NCI-H187 (cell line): Measurements from ENCODE around the gene PLEKHA5.
"Not testable (repeated sequence)": the region's sequence is repeated elsewhere in the genome, so short reads cannot be mapped to it uniquely, and the experiment has no call there.

Experiments
- DNase-seq, 2 experiments: peaks; one replicate each; lab custom pipeline; 2025; lab: John Stamatoyannopoulos, UW

PLEKHA5 gene

GRCh38 chr12:19282133-19282699 lies 152.7 kb downstream of the PLEKHA5 start:
- no peak for DNase-seq

DNA sequence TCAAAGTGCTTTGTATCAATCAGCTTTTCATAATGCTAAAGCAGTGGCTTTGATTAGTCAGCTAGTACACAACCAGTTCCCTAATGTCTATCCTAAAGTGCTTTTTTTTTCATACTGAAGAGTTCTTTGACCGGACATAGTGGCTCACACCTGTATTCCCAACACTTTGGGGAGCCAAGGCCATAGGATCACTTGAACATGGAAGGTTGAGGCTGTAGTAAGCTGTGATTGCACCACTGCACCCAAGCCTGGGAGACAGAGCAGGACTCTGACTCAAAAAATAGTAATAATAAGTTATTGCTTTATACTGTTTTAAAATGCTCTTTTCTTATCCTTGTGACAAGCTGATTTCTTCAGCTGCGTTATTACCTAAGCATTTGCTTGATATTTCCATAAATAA lies 155.1 kb downstream of the PLEKHA5 start:
- no peak for DNase-seq

DNA sequence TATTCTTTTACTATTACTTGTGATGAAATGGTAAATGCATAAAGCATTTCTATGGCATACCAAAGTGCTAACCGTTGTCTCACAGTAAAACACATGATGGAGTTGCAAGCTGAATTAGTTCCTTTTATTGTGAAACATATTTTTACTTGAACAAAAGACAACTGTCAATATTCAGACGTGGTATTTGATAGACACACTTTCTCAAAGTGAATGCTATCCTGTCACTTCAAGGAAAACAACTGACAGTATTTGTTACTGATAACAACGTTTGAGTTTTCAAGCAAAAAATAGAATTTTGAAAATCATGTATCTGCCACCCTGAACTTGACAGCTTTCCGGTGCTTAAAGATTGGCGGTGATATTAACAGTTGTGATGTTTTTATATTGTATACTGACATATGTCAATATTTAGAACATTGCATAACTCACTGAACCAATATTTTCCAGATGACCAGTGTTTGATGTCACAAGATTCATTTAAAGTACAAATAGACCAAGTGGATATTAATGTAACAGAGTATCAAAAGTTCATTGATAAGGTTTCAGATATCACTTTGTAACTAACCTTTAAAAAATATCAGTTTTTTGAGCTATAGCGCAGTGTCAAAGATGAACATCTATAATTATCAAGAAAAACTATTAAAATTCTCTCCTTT lies 156.4 kb downstream of the PLEKHA5 start:
- DNase-seq, result no peak

DNA sequence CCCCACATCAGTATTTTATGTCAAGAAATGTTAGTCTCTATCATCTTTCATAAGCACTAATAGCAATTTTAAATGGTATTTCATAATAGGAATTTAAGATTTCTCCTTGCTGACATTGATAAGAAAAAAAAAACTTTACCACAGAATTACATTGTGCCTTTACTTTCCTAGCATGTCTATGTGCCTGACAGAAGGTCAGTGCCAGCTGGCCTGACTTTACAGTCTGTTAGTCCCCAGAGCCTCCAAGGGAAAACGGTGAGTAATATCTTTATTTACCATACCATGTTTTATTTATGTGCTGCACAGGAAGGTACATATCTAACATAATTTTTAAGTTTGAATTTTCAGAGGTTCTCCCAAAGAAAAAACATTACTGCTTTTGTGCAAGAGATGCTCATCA lies 157.8 kb downstream of the PLEKHA5 start:
- DNase-seq, result no peak

GRCh38 chr12:19288161-19288560 lies 158.6 kb downstream of the PLEKHA5 start:
- no peak for DNase-seq

DNA sequence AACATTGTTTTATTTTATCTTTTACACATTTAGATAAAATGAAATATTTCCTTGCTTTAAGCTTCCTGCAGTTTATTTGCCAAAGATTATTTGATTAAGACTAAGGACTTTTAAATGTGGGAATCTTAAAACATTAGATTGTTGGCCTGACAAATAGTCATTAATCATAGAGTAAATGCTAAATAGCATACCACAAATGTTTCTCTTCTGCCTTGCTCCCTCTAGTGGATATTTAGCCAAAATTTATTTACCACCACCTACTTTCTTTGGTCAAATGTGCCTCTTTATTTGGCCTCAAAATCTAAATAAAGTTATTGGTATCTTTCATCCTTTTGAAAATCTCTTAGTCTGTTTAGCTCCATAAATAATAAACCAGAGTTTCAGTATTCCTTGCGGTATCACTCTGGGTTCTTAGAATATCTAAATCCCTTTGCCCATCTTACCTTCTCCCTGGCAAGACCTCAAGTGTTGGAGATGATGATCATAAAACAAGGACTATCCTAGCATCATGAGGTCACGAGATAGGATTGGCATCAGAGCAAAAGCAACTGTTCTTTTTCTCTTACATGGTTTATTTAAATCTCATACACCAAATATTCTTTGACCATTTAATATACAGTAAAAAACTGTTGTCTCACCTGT lies 159.2 kb downstream of the PLEKHA5 start:
- DNase-seq, result no peak

DNA sequence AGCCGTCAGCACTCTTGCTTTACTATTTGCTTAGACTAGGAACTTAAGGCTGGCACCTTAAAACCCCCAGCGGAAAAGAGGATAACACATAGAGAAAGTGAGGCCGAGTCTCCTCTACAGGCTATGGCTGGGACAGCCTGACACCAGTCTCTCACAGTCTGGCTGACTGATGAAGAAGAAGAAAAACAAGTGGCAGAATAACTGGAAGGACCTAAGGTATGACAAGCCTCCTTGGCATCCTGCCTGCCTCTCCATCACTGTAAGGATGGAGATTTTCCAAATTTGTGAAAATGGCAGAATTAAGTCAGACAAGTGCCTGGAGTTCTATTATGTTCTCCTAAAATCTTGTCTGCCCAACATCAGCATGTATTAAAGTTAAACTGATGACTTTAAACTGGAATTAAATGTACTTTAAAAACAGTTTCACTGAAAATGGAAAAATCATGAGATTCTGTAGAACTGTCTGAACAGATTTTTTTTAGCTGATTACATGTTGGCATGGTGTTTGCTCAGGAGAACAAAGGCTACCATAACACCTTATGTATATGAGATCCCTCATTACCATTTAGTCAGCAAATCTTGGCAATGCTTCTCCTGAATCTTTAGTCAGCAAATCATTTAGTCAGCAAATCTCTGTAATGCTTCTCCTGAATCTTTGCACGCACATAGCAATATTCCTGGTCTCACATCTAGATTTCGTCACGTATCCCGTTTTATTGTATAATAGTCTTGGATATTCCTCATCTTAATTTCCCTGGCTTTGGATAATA lies 169.5 kb downstream of the PLEKHA5 start:
- DNase-seq, result no peak

- no peak for DNase-seq
Measured at GRCh38 chr12:19299765-19300164, 170.2 kb downstream of the PLEKHA5 start.

DNA sequence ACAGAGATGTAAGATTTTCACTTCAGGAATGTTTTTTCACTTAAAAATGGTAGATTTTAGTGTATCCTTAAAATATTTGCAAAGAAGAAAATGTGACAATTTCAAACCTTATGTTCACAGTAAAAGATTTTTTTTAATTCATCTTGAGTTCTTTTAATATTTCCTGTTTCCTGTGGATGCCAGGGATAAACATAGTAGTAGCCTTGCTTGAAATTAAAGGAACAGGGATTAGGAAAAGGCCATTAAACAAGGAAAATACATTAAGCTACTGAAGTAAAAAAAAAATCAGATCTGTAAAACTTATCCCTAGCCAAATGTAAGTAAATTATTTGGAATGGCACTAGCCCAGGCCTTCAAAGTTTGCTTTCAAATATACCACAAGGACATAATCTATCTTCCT lies 171.7 kb downstream of the PLEKHA5 start:
- no peak for DNase-seq

DNA sequence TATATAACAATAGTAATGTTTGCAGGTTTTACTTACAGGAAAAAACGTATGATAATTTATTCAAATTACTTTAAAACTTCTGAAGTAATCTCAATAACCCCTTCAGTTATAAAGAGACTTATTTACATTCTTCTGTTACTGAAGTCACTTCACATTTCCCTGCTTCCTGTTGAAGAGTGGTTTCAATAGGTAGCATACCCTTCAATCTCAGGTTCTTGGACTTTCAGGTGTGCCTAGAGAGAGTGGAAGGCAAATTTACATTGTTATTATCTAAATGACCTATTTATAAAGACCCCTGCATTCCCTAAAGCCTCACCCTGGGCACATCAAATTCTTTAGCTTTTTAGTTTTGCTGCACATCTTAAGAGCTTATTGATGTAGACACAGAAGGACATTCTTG lies 172.2 kb downstream of the PLEKHA5 start:
- no peak for DNase-seq

GRCh38 chr12:19302100-19302640 lies 172.6 kb downstream of the PLEKHA5 start:
- no peak for DNase-seq

- no peak for DNase-seq
Measured at GRCh38 chr12:19303496-19303895, 174.0 kb downstream of the PLEKHA5 start.

DNA sequence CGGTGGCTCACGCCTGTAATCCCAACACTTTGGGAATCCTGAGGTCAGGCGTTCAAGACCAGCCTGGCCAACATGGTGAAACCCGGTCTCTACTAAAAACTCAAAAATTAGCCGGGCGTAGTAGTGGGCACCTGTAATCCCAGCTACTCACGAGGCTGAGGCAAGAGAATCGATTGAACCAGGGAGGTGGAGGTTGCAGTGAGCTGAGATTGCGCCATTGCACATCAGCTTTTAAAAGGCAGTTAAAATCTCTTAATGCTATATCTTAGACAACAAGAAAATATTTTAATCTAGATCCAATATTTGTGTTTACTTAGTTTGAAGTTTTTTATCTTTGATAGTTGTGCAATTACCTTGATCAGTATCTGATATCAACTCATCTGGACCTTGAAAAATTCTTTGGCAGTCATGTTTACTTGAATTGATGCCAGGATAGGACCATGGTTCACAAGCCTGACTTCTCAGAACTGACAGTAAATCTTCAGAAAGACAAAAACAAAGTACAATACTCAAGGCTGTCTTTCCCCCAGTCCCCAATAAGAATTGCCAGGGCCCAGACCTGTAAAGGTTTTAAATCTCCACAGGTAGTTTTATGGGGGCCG lies 174.7 kb downstream of the PLEKHA5 start:
- DNase-seq, result no peak

- not testable (repeated sequence) for DNase-seq
Measured at GRCh38 chr12:19305621-19306020, 176.1 kb downstream of the PLEKHA5 start.

DNA sequence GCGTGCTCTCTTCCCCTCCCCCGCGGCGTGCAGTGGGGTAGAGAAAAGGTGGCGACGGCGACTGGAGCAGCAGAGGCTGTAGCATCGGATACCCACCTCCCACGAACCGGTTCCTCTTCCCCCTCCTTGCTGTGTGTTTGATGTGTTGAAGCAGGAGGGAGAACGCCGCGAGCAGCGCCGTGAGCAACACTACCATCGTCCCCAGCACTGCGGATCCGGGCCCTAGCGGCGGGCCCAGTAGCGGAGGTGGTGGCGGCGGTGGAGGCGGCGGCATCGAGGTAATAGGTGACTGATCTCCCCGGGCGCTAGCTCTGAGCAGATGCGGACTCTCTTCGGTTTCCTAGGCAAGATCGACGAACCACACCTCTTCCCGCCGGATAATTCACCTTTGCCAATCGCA lies 176.8 kb downstream of the PLEKHA5 start:
- no peak for DNase-seq

- no peak for DNase-seq
Measured at GRCh38 chr12:19307451-19307850, 177.9 kb downstream of the PLEKHA5 start.

DNA sequence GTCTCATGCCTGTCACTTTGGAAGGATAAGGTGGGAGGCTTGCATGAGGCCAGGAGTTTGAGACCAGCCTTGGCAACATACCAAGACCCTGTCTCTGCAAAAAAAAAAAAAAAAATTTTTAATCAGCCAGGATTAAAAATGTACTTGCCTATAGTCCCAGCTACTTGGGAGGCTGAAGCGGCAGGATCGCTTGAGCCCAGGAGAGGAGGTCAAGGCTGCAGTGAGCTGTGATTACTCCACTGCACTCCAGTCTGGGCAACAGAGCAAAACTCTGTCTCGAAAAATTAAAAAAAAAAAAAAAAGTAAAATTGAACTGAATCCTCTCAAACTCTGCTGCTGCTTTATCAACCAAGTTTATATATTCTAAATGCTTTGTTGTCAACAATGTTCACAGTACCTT lies 181.6 kb downstream of the PLEKHA5 start:
- DNase-seq, result no peak

DNA sequence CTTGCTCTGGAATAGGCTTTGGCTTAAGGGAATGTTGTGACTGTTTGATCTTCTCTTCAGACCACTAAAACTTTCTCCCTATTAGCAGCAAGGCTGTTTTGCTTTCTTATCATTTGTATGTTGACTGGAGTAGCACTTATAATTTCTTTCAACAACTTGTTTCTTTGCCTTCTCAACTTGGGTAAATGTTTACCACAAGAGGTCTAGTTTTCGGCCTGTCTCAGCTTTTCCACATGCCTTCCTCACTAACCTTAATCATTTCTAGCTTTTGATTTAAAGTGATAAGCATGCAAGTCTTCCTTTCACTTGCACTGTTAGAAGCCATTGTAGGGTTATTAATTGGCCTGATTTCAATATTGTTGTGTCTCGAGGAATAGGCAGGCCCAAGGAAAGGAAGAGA lies 183.1 kb downstream of the PLEKHA5 start:
- DNase-seq, result no peak

GRCh38 chr12:19316425-19316824 lies 186.9 kb downstream of the PLEKHA5 start:
- no peak for DNase-seq

DNA sequence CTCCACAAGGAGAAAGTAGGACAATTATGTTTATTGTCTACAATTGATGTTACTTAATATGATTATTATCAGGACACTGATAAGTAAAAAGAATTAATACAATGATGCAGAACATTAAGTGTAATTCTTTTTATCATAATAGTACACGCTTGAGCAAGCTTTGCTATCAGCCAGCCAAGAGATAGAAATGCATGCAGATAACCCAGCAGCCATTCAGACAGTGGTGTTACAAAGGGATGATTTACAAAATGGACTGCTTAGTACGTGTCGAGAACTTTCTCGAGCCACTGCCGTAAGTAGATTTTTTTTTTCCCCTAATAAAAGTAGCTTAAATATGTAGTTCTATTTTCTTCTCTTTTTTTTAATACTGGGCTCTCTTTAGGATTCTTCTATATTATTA lies 192.8 kb downstream of the PLEKHA5 start:
- DNase-seq, result no peak

DNA sequence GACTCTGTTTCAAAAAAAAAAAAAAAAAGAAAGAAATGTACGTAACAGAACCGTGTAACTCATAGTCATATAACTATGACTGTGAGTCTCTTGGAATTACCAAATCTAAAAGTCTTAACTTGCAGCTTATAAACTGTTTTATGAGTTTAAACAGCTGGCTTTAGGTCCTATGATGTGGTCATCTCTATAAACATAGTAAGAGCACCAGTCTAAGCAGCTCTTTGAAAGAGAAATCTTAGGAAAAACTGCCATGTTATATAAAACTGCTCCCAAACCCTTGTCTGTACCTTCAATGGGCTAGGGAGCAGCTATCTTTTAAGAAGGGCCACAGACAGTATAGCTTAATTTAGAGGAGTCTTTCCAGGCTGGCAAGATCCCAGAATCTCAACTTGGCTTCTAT lies 194.3 kb downstream of the PLEKHA5 start:
- no peak for DNase-seq

GRCh38 chr12:19326102-19326501 lies 196.6 kb downstream of the PLEKHA5 start:
- no peak for DNase-seq
